Skeletal muscle cell (primary cell): ENCODE data around the gene MRPL14.
"Not testable (repeated sequence)": the region's sequence is repeated elsewhere in the genome, so short reads cannot be mapped to it uniquely, and the experiment has no call there.

Experiments used
- DNase-seq: peaks from one replicate; pipeline ENCODE4 v3.0.0-alpha.2; 2010; ENCODE audit warnings: low read depth
- H3K4me3 ChIP-seq: 2 replicates; pipeline ENCODE4 v1.5.1; 2011; ENCODE audit warnings: low read depth, mild to moderate bottlenecking, control low read depth, low read length, moderate library complexity

MRPL14 gene

GRCh38 chr6:44151348-44152108, 24.3 kb upstream of the MRPL14 start:
- DNase-seq = no peak
- H3K4me3 ChIP-seq = no peak overlapping the region

GRCh38 chr6:44150317-44150917, 23.2 kb upstream of the MRPL14 start:
- no peak for DNase-seq
- no peak overlapping the region for H3K4me3 ChIP-seq

GRCh38 chr6:44149369-44150012, 22.2 kb upstream of the MRPL14 start:
- no peak overlapping the region for H3K4me3 ChIP-seq

GRCh38 chr6:44148306-44148705, 21.1 kb upstream of the MRPL14 start:
- no peak overlapping the region for H3K4me3 ChIP-seq
- no peak for DNase-seq

More at GRCh38 chr6:44149369-44150012, 22.2 kb upstream of the MRPL14 start:
- DNase-seq = no peak

GRCh38 chr6:44147256-44147655, 20.0 kb upstream of the MRPL14 start:
- DNase-seq = no peak
- H3K4me3 ChIP-seq = no peak overlapping the region

- DNase-seq = no peak
- H3K4me3 ChIP-seq = no peak overlapping the region
These were observed 19.4 kb upstream of the MRPL14 start for GRCh38 chr6:44146685-44147084.

DNA sequence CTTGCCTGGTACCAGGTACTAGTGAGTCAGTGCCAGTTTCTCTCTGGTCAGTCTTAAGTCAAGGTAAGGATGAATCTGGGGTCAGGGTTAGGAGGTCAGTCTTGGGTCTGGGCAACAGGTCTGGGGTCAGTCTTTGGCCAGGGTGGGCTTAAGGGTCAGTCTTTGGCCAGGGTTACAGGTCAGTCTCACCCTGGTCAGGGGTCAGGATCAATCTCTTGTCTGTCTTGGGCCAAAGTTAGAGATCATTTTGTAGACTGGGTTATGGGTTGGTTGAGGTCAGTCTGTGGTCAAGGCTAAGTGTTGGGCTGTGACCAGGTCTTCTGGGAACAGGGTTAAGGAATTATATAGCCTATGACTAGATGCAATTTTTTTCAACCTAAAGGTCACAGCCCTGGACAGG, 18.6 kb upstream of the MRPL14 start:
- H3K4me3 ChIP-seq = no peak overlapping the region
- no peak for DNase-seq

DNA sequence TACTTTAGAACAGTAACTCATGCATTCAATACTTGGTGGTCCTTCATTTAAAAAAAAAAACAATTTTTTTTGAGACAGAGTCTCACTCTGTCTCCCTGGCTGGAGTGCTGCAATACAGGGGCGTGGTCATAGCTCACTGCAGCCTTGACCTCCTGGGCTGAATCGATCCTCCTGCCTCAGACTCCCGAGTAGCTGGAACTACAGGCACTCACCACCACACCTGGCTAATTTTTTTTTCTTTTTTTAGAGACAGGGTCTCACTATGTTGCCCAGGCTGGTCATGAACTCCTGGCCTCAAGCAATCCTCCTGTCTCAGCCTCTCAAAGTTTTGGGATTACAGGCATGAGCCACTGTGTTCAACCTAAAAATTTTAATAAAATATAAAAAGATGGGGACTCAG, 17.3 kb upstream of the MRPL14 start:
- DNase-seq, H3K4me3 ChIP-seq: not testable (repeated sequence)

DNA sequence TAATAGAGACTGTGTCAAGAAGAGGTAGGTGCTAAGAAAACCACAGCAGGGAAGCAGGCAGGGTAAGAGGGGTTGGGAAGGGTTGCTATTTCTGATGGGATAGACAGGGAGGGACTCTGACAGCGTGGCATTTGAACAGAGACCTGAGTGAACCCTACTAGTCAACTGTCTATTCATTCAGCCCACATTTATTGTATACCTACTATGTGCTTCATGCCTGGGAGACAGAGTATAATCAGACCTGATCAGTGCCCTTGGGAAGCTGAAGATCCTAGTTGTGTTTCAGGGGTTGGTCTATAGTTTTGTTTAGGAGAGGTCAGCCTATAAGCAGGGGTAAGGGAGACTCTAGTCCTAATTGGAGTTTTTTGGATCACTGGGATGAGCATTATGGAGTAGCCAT, 16.5 kb upstream of the MRPL14 start:
- H3K4me3 ChIP-seq = no peak overlapping the region
- DNase-seq = no peak

DNA sequence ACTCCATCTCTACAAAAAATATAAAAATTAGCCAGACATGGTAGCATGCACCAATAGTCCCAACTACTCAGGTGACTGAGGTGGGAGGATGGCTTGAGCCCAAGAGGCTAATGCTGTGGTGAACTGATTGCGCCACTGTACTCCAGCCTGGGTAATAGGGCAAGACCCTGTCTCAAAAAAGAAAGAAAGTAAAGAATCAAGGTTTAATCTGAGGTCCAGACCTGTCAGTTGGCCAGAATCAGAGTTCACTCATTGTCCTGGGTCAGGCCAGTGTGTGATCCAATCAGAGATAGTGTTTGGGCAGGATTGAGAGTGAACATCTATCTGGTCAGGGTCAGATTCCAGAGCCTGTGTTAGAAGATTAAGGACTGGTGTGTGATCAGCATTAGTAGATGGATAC, 15.6 kb upstream of the MRPL14 start:
- no peak for DNase-seq
- H3K4me3 ChIP-seq = no peak overlapping the region

GRCh38 chr6:44139351-44139743, 12.1 kb upstream of the MRPL14 start:
- DNase-seq = no peak
- no peak overlapping the region for H3K4me3 ChIP-seq

DNA sequence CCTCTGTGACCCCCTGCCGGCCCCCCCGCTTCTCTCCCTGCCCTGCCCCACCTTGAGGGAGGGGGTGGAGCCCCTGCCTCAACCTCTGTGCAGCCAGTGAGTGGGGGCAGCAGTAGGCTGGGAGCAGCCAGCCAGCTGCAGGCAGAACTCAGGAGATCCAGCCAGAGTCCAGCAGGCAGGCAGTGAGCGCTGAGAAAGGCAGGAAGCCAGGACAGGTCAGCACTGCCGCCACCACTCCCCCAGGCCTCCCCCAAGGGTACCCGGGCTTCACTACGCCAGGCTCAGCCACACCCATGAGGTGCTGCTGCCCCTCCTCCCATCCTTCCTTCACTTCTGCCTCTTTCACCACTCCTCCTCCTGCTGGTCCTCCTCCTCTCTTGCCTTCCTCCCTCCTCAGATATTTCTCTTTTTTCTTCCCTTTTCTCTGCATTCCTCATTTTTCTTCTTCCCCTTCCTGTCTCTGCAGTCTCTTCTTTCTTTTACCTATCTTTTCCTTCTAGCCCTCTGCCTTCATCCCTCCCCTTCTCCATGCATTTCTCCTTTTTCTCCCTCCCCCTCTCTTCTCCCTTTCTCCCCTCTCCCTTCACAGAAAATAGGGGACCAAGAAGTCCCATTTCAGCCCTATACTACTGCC, 11.6 kb upstream of the MRPL14 start:
- H3K4me3 ChIP-seq = no peak overlapping the region
- DNase-seq = no peak

DNA sequence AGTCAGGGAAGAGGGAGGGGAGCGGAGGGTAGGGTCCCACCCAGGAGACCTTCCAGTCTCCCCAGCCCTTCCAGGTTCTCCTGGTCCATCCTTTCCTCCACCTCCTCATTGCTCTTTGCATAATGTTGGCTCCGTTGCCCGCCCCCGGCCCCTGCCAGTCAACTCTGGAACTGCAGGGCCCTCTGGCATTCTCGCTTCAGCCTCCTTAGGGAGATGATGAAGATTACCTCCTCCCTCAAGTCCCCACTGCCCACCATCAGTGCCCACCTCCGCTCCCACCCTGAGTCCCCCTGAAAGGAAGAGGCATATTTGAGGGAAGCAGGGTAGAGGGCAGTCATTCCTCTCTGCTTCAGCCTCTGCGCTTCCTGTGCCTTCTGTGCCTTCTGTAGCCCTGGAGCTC, 8.6 kb upstream of the MRPL14 start:
- H3K4me3 ChIP-seq = no peak overlapping the region
- no peak for DNase-seq

GRCh38 chr6:44135173-44135758, 8.0 kb upstream of the MRPL14 start:
- no peak overlapping the region for H3K4me3 ChIP-seq
- DNase-seq = no peak

DNA sequence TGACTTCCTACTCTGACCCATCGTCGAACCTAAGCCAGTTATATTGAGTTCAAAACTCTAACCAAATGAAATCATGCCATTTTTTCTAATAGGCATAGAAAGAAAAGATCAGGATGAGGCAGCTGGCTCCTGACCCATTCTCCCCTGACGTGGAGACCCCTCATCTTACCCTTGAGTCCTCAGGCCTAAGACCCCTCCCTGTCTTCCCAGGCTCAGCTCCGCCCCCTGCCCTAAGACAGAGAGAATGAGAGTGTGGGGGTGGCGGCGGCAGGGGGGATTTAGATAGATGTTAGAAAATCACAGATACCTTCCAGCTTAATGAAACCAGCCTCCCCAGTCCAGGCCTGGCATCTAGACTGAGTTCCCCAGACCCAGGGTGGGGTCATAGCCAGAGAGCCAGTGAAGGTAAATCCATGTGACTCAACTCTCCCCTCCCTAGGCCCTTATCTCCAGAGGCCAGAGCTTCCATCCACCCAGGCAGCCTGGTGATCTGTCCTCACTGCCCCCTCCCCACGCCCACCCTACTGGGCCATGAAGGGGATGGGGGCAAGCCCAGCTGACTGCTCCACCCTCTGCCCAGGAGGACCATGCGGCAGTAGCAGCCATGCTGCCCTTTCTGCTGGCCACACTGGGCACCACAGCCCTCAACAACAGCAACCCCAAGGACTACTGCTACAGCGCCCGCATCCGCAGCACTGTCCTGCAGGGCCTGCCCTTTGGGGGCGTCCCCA, 6.9 kb upstream of the MRPL14 start:
- DNase-seq = no peak
- H3K4me3 ChIP-seq = no peak overlapping the region

DNA sequence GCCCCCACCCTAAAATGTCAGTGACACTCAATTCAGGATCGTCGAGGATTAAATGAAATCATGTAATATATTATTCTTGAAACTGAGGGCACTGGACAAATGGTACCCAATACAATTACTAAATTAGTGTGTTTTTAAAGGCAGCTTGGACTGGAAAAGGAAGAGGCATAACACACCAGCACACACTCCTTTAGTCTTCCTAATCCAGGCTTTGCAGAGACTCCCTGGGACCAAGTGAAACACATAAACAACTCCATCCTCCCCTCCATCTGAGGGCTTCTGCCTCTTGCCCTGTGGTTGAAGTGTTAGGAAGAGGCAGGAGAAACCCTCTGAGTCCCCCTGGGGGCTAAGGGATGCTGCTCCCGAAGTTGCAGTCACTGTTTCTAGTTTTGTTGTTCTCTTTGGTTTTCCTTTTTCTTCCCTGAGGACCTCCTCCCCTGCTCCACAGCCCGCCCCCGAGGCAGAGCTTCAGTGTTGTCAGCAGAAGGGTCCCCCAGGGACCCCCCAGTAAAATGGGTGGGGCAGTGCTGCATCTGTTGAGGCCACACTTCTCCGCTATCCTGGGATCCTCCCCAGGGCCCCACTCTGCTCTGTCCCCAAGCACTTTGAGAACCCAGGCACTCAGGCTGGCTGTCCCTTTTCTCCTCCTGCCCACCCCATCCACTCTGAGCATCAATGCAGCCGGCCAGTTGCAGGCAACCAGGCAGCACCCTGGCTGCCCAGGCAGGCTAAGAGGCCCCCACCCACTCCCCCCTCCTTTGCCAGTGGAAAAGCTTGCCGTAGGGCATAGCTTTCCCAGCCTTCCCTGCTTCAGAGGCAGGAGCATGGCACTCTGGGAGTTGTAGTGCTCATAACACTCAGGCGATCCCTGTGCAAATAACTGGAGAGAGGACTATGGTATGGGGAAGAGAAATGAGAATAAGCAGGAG, 6.0 kb upstream of the MRPL14 start:
- DNase-seq = no peak
- peak overlapping the region; percentile 1 for H3K4me3 ChIP-seq

DNA sequence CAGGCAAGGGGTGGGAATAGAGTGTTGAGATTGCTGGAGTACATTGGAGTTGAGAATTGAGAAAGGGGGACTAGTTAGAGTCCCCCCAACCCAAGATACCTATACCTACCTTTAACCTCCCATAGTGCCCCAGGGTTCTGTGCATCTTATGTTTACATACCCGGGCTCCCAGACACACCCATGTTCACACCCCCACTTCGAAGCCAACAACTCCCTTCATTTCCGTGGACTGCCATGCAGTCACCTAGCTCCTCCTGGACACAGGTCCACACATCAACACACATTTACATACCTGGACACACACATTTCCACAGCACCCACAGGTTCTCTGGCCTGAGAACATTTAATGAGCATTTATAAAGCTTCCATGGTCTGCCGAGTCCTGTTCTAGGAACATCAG, 5.2 kb upstream of the MRPL14 start:
- no peak overlapping the region for H3K4me3 ChIP-seq
- no peak for DNase-seq

DNA sequence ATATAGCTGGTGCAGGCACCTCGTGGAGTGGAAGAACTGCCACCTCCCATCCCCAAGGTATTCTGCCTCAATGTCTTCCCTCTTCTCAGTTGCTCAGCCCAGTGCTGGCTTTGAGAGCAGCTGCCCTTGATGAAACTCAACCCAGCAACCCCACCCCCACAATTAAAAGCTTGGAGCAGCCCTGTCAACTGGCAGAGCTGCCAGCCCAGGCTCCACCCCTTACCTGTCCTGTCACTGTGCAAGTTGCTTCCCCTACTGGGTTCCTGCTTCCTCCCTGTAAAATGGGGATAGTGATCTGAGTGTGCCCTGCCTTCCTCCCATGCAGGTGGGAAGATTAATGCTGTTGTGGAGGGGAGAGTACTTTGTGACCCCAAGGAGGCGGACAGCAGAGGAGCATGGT, 4.6 kb upstream of the MRPL14 start:
- H3K4me3 ChIP-seq = no peak overlapping the region
- DNase-seq = no peak
